IPS DF 4.7 (cell line): ENCODE measurements around the gene CCS.
"Not testable (repeated sequence)": the region's sequence is repeated elsewhere in the genome, so short reads cannot be mapped to it uniquely, and the experiment has no call there.

ENCODE experiments used
- DNase-seq: peaks from one replicate; pipeline ENCODE4 v3.0.0-alpha.2; 2013; ENCODE audit warnings: low spot score; ENCODE audit errors: extremely low read depth

Gene CCS

GRCh38 chr11:66591175-66591574 lies 1.8 kb upstream of the CCS start:
- no peak for DNase-seq

- DNase-seq, result no peak
Measured at GRCh38 chr11:66593303-66593635, 284 bp downstream of the CCS start.

GRCh38 chr11:66593650-66594049 lies 665 bp downstream of the CCS start:
- no peak for DNase-seq

- DNase-seq, result no peak
Measured at GRCh38 chr11:66595245-66595904, 2.4 kb downstream of the CCS start.

GRCh38 chr11:66598993-66599392 lies 6.0 kb downstream of the CCS start:
- DNase-seq, result no peak

GRCh38 chr11:66600219-66600618 lies 7.2 kb downstream of the CCS start:
- no peak for DNase-seq

GRCh38 chr11:66600631-66601233 lies 7.7 kb downstream of the CCS start:
- DNase-seq, result no peak

- DNase-seq, result no peak
Measured at GRCh38 chr11:66603072-66603471, 10.1 kb downstream of the CCS start.

- DNase-seq, result no peak
Measured at GRCh38 chr11:66604155-66604554, 11.2 kb downstream of the CCS start.

- not testable (repeated sequence) for DNase-seq
Measured at GRCh38 chr11:66606608-66607007, 13.6 kb downstream of the CCS start.

- no peak for DNase-seq
Measured at GRCh38 chr11:66607126-66607834, 14.3 kb downstream of the CCS start.

GRCh38 chr11:66609721-66610617 lies 17.0 kb downstream of the CCS start:
- DNase-seq, result no peak

GRCh38 chr11:66612458-66612857 lies 19.5 kb downstream of the CCS start:
- no peak for DNase-seq

- DNase-seq, result no peak
Measured at GRCh38 chr11:66614073-66614472, 21.1 kb downstream of the CCS start.

- peak; percentile 97 for DNase-seq
Measured at GRCh38 chr11:66616379-66617154, 23.6 kb downstream of the CCS start, which contains the start of gene RBM14. Gene RBM14 (plus strand): TSS chr11:66616630. CDS start chr11:66616721, 91 bp downstream.

- DNase-seq, result no peak
Measured at GRCh38 chr11:66617155-66617834, 24.3 kb downstream of the CCS start.

GRCh38 chr11:66619080-66619554 lies 26.1 kb downstream of the CCS start:
- DNase-seq, result no peak

GRCh38 chr11:66624450-66624849 lies 31.5 kb downstream of the CCS start:
- no peak for DNase-seq

- DNase-seq, result no peak
Measured at GRCh38 chr11:66625041-66625751, 32.2 kb downstream of the CCS start.

GRCh38 chr11:66625752-66626149 lies 32.8 kb downstream of the CCS start:
- DNase-seq, result no peak
